HepG2 (cell line): ENCODE data around the gene MPC1. TPM values are rescaled to one million over a fixed set of nuclear protein-coding genes. Genes with fewer than 3 reads are reported as not detected.

Source experiments
- FOXK2 ChIP-seq: fragments of 450-650 bp; IDR thresholded peaks from 2 replicates; pipeline ENCODE4 v1.6.1; 2016
- KDM2A ChIP-seq: sonication (generic); formaldehyde crosslinking; IDR thresholded peaks from 2 replicates; pipeline ENCODE4 v1.4.0; 2020; ENCODE audit warnings: low read depth, missing genetic modification reagents, borderline replicate concordance
- MED13 ChIP-seq: sonication (generic); formaldehyde crosslinking; IDR thresholded peaks from 2 replicates; pipeline ENCODE4 v1.5.0; 2020; ENCODE audit warnings: missing genetic modification reagents
- NCOA2 ChIP-seq: sonication (generic); formaldehyde crosslinking; IDR thresholded peaks from 2 replicates; pipeline ENCODE4 v1.8.0; 2022; ENCODE audit warnings: inconsistent platforms
- SMAD3 ChIP-seq: sonication (generic); formaldehyde crosslinking; IDR thresholded peaks from 2 replicates; pipeline ENCODE4 v1.4.0; 2020; ENCODE audit warnings: missing genetic modification reagents
- TEAD3 ChIP-seq: optimal IDR thresholded peaks from 2 replicates; pipeline ENCODE3; 2016; ENCODE audit warnings: borderline replicate concordance
- YEATS2 ChIP-seq: sonication (generic); formaldehyde crosslinking; IDR thresholded peaks from 2 replicates; pipeline ENCODE4 v1.4.0; 2020; ENCODE audit warnings: missing genetic modification reagents, borderline replicate concordance
- ZNF121 ChIP-seq: sonication (generic); formaldehyde crosslinking; IDR thresholded peaks from 2 replicates; pipeline ENCODE4 v1.5.0; 2020; ENCODE audit warnings: mild to moderate bottlenecking, missing genetic modification reagents
- ZNF224 ChIP-seq: sonication (generic); formaldehyde crosslinking; IDR thresholded peaks from 2 replicates; pipeline ENCODE4 v1.5.0; 2020; ENCODE audit warnings: mild to moderate bottlenecking, missing genetic modification reagents
- ZSCAN20 ChIP-seq: sonication (generic); formaldehyde crosslinking; IDR thresholded peaks from 2 replicates; pipeline ENCODE4 v1.4.0; 2020; ENCODE audit warnings: missing genetic modification reagents, mild to moderate bottlenecking, borderline replicate concordance
- polyA plus RNA-seq, 8 experiments: library from polyadenylated mRNA; depleted of rRNA in 3 of 8; stranded (reverse) in 7 of 8; unstranded in 1 of 8; fragments of >200 nt; fragmentation: Illumina TruSeq in 4 of 8; extraction: Trizol in 4 of 8; gene quantifications; 2 replicates each; pipeline versions ENCODE4 v1.2.1 to v1.2.3, GENCODE V29; 2011 to 2016; ENCODE audit warnings: low read depth in 4 of 8, missing spikeins in 1 of 8, mixed read lengths in 1 of 8; ENCODE audit not compliant: insufficient read depth in 1 of 8
- total RNA-seq, 5 experiments: library from RNA; depleted of rRNA; stranded (reverse); fragments of >200 nt; fragmentation: Illumina TruSeq; extraction: Trizol; gene quantifications; 2 replicates each; pipeline ENCODE4 v1.2.3, GENCODE V29; 2016; ENCODE audit warnings: low read depth in 1 of 5
- TF ChIP-seq, protein P1 (sequence below): sonication (generic); formaldehyde crosslinking; IDR thresholded peaks from 2 replicates; pipeline ENCODE4 v1.8.0; 2022; ENCODE audit warnings: mild to moderate bottlenecking, missing genetic modification reagents; ENCODE audit not compliant: insufficient replicate concordance
- TF ChIP-seq, protein P2 (sequence below): sonication (generic); formaldehyde crosslinking; IDR thresholded peaks from 2 replicates; pipeline ENCODE4 v1.4.0; 2020; ENCODE audit warnings: missing genetic modification reagents, mild to moderate bottlenecking, borderline replicate concordance
- TF ChIP-seq, protein P3 (sequence below): sonication (generic); formaldehyde crosslinking; IDR thresholded peaks from 2 replicates; pipeline ENCODE4 v1.5.1; 2020; ENCODE audit warnings: mild to moderate bottlenecking, moderate library complexity, missing genetic modification reagents
- TF ChIP-seq, protein P4 (sequence below): sonication (generic); formaldehyde crosslinking; IDR thresholded peaks from 2 replicates; pipeline ENCODE4 v1.5.0; 2020; ENCODE audit warnings: mild to moderate bottlenecking, missing genetic modification reagents
- TF ChIP-seq, protein P5 (sequence below): sonication (generic); formaldehyde crosslinking; IDR thresholded peaks from 2 replicates; pipeline ENCODE4 v1.5.1; 2020; ENCODE audit warnings: mild to moderate bottlenecking, missing genetic modification reagents
- TF ChIP-seq, protein P6 (sequence below): IDR thresholded peaks from 2 replicates; pipeline ENCODE4 v1.6.1; 2016; ENCODE audit warnings: low read depth, borderline replicate concordance

Gene MPC1
- total and polyA plus RNA-seq, 2 of the 13 experiments (the other 11 are each of a cell fraction or from before 2014, with no cell fraction given): 189 to 214 TPM

DNA sequence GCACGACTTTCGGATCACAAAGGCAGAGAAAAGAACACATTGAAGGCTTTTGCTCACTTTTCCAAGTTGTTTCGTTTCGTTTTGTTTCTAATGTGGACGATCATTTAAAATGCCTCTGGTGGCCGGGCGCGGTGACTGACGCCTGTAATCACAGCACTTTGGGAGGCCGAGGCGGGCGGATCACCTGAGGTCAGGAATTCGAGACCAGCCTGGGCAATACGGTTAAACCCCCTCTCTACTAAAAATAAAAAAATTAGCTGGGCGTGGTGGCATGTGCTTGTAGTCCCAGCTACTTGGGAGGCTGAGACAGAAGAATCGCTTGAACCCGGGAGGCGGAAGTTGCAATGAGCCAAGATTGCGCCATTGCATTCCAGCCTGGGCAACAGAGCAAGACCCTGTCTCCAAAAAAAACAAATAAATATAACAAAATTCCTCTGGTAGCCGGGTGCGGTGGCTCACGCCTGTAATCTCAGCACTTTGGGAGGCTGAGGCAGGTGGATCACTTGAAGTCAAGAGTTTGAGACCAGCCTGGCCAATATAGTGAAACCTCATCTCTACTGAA lies 1.1 kb upstream of the MPC1 start (continued):
- peak; percentile 42; the same call in 1 of the 2 replicates for TF ChIP-seq KDM2A
- TF ChIP-seq, protein P1, sequence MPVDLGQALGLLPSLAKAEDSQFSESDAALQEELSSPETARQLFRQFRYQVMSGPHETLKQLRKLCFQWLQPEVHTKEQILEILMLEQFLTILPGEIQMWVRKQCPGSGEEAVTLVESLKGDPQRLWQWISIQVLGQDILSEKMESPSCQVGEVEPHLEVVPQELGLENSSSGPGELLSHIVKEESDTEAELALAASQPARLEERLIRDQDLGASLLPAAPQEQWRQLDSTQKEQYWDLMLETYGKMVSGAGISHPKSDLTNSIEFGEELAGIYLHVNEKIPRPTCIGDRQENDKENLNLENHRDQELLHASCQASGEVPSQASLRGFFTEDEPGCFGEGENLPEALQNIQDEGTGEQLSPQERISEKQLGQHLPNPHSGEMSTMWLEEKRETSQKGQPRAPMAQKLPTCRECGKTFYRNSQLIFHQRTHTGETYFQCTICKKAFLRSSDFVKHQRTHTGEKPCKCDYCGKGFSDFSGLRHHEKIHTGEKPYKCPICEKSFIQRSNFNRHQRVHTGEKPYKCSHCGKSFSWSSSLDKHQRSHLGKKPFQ (CRISPR knock-in tag): peak; percentile 39
- peak; percentile 46 for TF ChIP-seq ZSCAN20 (CRISPR knock-in tag)
- TF ChIP-seq MED13 (CRISPR knock-in tag): peak; percentile 53; the same call in 1 of the 2 replicates
- TF ChIP-seq, protein P2, sequence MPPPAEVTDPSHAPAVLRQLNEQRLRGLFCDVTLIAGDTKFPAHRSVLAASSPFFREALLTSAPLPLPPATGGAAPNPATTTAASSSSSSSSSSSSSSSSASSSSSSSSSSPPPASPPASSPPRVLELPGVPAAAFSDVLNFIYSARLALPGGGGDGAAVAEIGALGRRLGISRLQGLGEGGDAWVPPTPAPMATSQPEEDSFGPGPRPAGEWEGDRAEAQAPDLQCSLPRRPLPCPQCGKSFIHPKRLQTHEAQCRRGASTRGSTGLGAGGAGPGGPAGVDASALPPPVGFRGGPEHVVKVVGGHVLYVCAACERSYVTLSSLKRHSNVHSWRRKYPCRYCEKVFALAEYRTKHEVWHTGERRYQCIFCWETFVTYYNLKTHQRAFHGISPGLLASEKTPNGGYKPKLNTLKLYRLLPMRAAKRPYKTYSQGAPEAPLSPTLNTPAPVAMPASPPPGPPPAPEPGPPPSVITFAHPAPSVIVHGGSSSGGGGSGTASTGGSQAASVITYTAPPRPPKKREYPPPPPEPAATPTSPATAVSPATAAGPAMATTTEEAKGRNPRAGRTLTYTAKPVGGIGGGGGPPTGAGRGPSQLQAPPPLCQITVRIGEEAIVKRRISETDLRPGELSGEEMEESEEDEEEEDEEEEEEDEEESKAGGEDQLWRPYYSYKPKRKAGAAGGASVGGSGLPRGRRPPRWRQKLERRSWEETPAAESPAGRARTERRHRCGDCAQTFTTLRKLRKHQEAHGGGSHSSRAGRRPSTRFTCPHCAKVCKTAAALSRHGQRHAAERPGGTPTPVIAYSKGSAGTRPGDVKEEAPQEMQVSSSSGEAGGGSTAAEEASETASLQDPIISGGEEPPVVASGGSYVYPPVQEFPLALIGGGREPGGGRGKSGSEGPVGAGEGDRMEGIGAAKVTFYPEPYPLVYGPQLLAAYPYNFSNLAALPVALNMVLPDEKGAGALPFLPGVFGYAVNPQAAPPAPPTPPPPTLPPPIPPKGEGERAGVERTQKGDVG (CRISPR knock-in tag): peak; percentile 57; the same call in 1 of the 2 replicates
- peak; percentile 28; the same call in 1 of the 2 replicates for TF ChIP-seq FOXK2
- TF ChIP-seq, protein P3, sequence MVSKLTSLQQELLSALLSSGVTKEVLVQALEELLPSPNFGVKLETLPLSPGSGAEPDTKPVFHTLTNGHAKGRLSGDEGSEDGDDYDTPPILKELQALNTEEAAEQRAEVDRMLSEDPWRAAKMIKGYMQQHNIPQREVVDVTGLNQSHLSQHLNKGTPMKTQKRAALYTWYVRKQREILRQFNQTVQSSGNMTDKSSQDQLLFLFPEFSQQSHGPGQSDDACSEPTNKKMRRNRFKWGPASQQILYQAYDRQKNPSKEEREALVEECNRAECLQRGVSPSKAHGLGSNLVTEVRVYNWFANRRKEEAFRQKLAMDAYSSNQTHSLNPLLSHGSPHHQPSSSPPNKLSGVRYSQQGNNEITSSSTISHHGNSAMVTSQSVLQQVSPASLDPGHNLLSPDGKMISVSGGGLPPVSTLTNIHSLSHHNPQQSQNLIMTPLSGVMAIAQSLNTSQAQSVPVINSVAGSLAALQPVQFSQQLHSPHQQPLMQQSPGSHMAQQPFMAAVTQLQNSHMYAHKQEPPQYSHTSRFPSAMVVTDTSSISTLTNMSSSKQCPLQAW (CRISPR knock-in tag): peak; percentile 18; the same call in 1 of the 2 replicates
- TF ChIP-seq, protein P4, sequence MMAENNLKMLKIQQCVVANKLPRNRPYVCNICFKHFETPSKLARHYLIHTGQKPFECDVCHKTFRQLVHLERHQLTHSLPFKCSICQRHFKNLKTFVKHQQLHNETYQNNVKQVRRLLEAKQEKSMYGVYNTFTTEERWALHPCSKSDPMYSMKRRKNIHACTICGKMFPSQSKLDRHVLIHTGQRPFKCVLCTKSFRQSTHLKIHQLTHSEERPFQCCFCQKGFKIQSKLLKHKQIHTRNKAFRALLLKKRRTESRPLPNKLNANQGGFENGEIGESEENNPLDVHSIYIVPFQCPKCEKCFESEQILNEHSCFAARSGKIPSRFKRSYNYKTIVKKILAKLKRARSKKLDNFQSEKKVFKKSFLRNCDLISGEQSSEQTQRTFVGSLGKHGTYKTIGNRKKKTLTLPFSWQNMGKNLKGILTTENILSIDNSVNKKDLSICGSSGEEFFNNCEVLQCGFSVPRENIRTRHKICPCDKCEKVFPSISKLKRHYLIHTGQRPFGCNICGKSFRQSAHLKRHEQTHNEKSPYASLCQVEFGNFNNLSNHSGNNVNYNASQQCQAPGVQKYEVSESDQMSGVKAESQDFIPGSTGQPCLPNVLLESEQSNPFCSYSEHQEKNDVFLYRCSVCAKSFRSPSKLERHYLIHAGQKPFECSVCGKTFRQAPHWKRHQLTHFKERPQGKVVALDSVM (CRISPR knock-in tag): peak; percentile 51
- TF ChIP-seq NCOA2 (CRISPR knock-in tag): 0 out of 2 replicates have a peak, but pooled peaks have one; percentile 33
- peak; percentile 56; the same call in 1 of the 2 replicates for TF ChIP-seq YEATS2 (CRISPR knock-in tag)
- TF ChIP-seq, protein P5, sequence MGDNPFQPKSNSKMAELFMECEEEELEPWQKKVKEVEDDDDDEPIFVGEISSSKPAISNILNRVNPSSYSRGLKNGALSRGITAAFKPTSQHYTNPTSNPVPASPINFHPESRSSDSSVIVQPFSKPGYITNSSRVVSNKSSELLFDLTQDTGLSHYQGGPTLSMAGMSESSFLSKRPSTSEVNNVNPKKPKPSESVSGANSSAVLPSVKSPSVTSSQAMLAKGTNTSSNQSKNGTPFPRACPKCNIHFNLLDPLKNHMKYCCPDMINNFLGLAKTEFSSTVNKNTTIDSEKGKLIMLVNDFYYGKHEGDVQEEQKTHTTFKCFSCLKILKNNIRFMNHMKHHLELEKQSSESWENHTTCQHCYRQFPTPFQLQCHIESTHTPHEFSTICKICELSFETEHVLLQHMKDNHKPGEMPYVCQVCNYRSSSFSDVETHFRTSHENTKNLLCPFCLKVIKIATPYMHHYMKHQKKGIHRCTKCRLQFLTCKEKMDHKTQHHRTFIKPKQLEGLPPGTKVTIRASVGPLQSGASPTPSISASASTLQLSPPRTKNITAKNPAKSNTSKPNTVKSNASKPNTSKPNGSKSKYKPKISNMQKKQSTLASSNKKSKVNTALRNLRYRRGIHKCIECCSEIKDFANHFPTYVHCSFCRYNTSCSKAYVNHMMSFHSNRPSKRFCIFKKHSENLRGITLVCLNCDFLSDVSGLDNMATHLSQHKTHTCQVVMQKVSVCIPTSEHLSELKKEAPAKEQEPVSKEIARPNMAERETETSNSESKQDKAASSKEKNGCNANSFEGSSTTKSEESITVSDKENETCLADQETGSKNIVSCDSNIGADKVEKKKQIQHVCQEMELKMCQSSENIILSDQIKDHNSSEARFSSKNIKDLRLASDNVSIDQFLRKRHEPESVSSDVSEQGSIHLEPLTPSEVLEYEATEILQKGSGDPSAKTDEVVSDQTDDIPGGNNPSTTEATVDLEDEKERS (CRISPR knock-in tag): peak; percentile 43; the same call in 1 of the 2 replicates
- TF ChIP-seq ZNF121: peak; percentile 100
- TF ChIP-seq, protein P6, sequence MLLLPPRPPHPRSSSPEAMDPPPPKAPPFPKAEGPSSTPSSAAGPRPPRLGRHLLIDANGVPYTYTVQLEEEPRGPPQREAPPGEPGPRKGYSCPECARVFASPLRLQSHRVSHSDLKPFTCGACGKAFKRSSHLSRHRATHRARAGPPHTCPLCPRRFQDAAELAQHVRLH: 0 out of 2 replicates have a peak, but pooled peaks have one; percentile 57
- TF ChIP-seq TEAD3 (CRISPR knock-in tag): peak; percentile 87
- TF ChIP-seq SMAD3: peak; percentile 78
- TF ChIP-seq ZNF224: 0 out of 2 replicates have a peak, but pooled peaks have one; percentile 66
